Endodermal cell (in vitro differentiated cells): ENCODE results near the gene NFIC. TPM values are rescaled to one million over a fixed set of nuclear protein-coding genes. Genes with fewer than 3 reads are reported as not detected.
"Not testable (repeated sequence)": the region's sequence is repeated elsewhere in the genome, so short reads cannot be mapped to it uniquely, and the experiment has no call there.

Source experiments
- DNase-seq: peaks from one replicate; pipeline ENCODE4 v3.0.0-alpha.2; 2017
- H3K27ac ChIP-seq: 2 replicates; pipeline ENCODE4 v1.5.1; 2013; ENCODE audit warnings: mild to moderate bottlenecking, low read depth, low read length, moderate library complexity
- H3K27me3 ChIP-seq: 2 replicates; pipeline ENCODE4 v1.6.1; 2013; ENCODE audit warnings: mild to moderate bottlenecking, low read length, moderate library complexity; ENCODE audit not compliant: insufficient read depth, control insufficient read depth, poor library complexity, severe bottlenecking
- H3K36me3 ChIP-seq: 2 replicates; pipeline ENCODE4 v1.7.0; 2013; ENCODE audit warnings: mild to moderate bottlenecking, low read length, moderate library complexity; ENCODE audit not compliant: control insufficient read depth, insufficient read depth
- H3K4me1 ChIP-seq: one replicate; pipeline ENCODE4 v1.7.0; 2013; ENCODE audit warnings: low read length; ENCODE audit not compliant: control insufficient read depth, insufficient read depth
- H3K4me3 ChIP-seq: 2 replicates; pipeline ENCODE4 v1.5.1; 2013; ENCODE audit warnings: mild to moderate bottlenecking, low read length, moderate library complexity
- H3K9ac ChIP-seq: 2 replicates; pipeline ENCODE4 v1.6.1; 2013; ENCODE audit warnings: mild to moderate bottlenecking, low read length, moderate library complexity; ENCODE audit not compliant: poor library complexity, severe bottlenecking; ENCODE audit errors: extremely low read depth
- H3K9me3 ChIP-seq: 2 replicates; pipeline ENCODE4 v1.6.1; 2013; ENCODE audit warnings: mild to moderate bottlenecking, low read length, moderate library complexity; ENCODE audit not compliant: control insufficient read depth
- H3K27ac Mint-ChIP-seq: 2 replicates; pipeline ENCODE4 v1.8.0; 2020; ENCODE audit warnings: mixed read lengths
- H3K27me3 Mint-ChIP-seq: 2 replicates; pipeline ENCODE4 v1.8.0; 2021; ENCODE audit warnings: mild to moderate bottlenecking, mixed read lengths; ENCODE audit not compliant: insufficient read depth
- H3K36me3 Mint-ChIP-seq: 2 replicates; pipeline ENCODE4 v1.8.0; 2020; ENCODE audit warnings: low read depth, mixed read lengths
- H3K4me1 Mint-ChIP-seq: 2 replicates; pipeline ENCODE4 v1.8.0; 2020; ENCODE audit warnings: mixed read lengths
- H3K4me3 Mint-ChIP-seq: 2 replicates; pipeline ENCODE4 v1.8.0; 2020; ENCODE audit warnings: mild to moderate bottlenecking, moderate library complexity, mixed read lengths
- H3K9me3 Mint-ChIP-seq: 2 replicates; pipeline ENCODE4 v1.8.0; 2020; ENCODE audit warnings: mild to moderate bottlenecking, mixed read lengths
- CTCF ChIP-seq: fragments of 200-600 bp; sonication (generic); conservative IDR thresholded peaks from 2 replicates; pipeline ENCODE4 v1.5.0; 2021; ENCODE audit warnings: antibody characterized with exemption, mild to moderate bottlenecking
- WGBS, 2 experiments: methylation state at CpG; one replicate each; pipeline versions ENCODE4 v1.1.5 to v1.1.7; 2013; ENCODE audit warnings: missing lambda C conversion rate in 2 of 2, mixed read lengths in 1 of 2; ENCODE audit not compliant: insufficient coverage in 1 of 2, insufficient read length in 1 of 2; 5-methylcytosine and 5-hydroxymethylcytosine counted together
- total RNA-seq, 2 donors: library from RNA; stranded (reverse); fragmentation: NEBNext Ultra II Directional in 1 of 2; extraction: Animal tissue kit (Norgen Biotek cat#: 25700) in 1 of 2; gene quantifications; 2 replicates in 1 of 2; 3 replicates in 1 of 2; pipeline ENCODE4 v1.2.1, GENCODE V29; 2021

The NFIC gene
- total RNA-seq, 2 donors from 2014 or later, result 5.2 to 6.6 TPM

DNA sequence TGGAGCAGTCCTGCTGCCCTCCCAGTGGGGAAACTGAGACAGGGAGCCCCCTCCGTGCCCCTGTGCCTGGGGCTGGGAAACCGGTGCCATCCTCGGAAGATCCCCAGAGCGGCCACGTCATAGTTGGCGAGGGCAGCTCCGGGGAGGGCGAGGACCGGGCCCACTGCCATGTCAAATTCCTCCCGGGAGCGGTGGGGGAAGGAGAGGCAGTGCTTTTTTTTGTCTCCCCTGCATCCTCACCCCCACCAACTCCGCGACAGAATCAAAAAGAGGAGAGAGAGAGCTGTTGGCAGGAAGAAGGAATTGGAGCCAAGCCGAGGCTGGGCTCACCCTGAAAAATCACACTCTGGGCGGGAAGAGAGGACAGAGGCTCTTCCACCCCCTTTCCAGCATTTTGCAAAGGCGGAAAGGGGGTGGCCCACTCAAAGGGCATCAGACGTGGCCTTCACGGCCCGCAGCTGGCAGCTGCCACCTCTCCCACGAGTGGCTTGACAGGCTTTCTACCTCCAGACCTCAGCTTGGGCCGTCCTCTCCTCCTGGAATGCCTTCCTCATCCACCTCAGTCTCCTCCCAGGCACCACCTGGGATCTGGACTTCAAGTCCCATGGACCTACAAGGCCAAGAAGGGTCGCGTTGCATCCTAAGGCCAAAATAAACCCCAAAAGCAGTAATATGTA lies 19.6 kb upstream of the NFIC start:
- Mint-ChIP-seq H3K4me1 (no peaks in the 10 kb centered on the region), H3K27ac (no peak overlapping the region), H3K36me3 (no peaks in the 10 kb centered on the region), H3K4me3 (no peak overlapping the region), H3K9me3 (no peaks in the 10 kb centered on the region), H3K27me3 (peaks cover 55% of the 10 kb centered on the region)
- Histone ChIP-seq H3K27me3 (peaks cover 24% of the 10 kb centered on the region), H3K9ac (no peak overlapping the region), H3K36me3 (no peaks in the 10 kb centered on the region), H3K4me1 (no peaks in the 10 kb centered on the region), H3K4me3 (no peak overlapping the region), H3K27ac (no peak overlapping the region), H3K9me3 (no peaks in the 10 kb centered on the region)
- WGBS, 2 experiments, result 71 to 82% methylated on average over 4 to 23 of the region's 23 CpGs
- TF ChIP-seq CTCF, result no peak
- peak; percentile 35 for DNase-seq

- no peaks in the 10 kb centered on the region for H3K4me1 Mint-ChIP-seq
Measured at GRCh38 chr19:3348042-3348441, 18.3 kb upstream of the NFIC start.

DNA sequence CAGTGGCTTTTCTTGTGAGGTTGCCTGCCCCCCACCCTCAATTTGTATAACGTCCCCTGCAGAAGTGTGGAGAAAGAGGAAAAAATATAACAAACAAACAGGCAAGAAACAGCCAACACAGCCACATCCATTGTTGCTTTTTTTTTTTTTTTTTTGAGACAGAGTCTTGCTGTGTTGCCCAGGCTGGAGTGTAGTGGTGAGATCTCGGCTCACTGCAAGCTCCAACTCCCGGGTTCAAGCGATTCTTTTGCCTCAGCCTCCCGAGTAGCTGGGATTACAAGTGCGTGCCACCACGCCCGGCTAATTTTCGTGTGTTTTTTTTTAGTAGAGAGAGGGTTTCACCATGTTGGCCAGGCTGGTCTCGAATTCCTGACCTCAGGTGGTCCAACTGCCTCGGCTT lies 17.9 kb upstream of the NFIC start:
- H3K36me3 ChIP-seq, H3K4me1 Mint-ChIP-seq, H3K27ac Mint-ChIP-seq, H3K4me3 ChIP-seq, H3K4me1 ChIP-seq, H3K9ac ChIP-seq, H3K36me3 Mint-ChIP-seq, H3K27ac ChIP-seq, H3K9me3 Mint-ChIP-seq, DNase-seq, H3K9me3 ChIP-seq, H3K4me3 Mint-ChIP-seq: not testable (repeated sequence)
- H3K27me3 Mint-ChIP-seq, result peaks cover 68% of the 10 kb centered on the region
- peaks cover 38% of the 10 kb centered on the region for H3K27me3 ChIP-seq
- 81 to 92% methylated on average over 3 to 10 of the region's 11 CpGs for WGBS, 2 experiments

More at GRCh38 chr19:3348042-3348441, 18.3 kb upstream of the NFIC start:
- H3K9ac ChIP-seq, result no peak overlapping the region
- peaks cover 33% of the 10 kb centered on the region for H3K27me3 ChIP-seq
- no peaks in the 10 kb centered on the region for H3K36me3 ChIP-seq
- H3K27me3 Mint-ChIP-seq, result peaks cover 64% of the 10 kb centered on the region
- no peak overlapping the region for H3K4me3 Mint-ChIP-seq
- no peak overlapping the region for H3K27ac ChIP-seq
- no peak for TF ChIP-seq CTCF
- no peaks in the 10 kb centered on the region for H3K9me3 Mint-ChIP-seq
- H3K27ac Mint-ChIP-seq, result no peak overlapping the region
- H3K4me1 ChIP-seq, result no peaks in the 10 kb centered on the region
- DNase-seq, result peak; percentile 28
- no peaks in the 10 kb centered on the region for H3K9me3 ChIP-seq
- H3K36me3 Mint-ChIP-seq, result no peaks in the 10 kb centered on the region
- H3K4me3 ChIP-seq, result no peak overlapping the region
- WGBS, 2 experiments, result 68 to 77% methylated on average over 8 to 11 of the region's 11 CpGs
